ENCODE results near the gene RBPMS2. TPM values are rescaled to one million over a fixed set of nuclear protein-coding genes. Genes with fewer than 3 reads are reported as not detected.
"Not testable (repeated sequence)": the region's sequence is repeated elsewhere in the genome, so short reads cannot be mapped to it uniquely, and the experiment has no call there.

RBPMS2 gene
- total and polyA plus RNA-seq, 5 donors = 380 to 503 (median 390) TPM

DNA sequence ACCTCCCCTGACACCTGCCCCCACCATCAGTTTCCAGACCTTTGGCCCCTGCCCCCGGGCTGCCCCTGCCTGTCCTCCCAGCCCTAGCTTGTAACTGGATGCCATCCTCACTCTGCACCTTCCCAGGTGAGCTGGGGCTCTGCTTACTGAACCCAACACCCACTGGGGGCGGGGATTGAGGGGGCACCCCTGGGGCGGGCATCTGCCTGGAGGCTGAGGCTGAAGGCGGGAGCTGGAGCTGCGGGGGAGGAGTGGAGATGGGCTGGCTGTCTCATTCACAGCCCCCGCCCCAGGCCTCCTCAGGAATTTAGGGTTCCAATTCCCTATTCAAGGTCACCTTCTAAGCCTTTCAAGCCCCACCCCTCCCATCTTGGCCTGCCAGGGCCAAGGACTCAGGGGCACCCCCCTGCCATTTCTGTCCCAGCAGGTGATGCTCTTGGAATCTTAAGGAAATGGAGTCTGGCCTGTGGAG is 32.4 kb upstream of the RBPMS2 start:
- Histone ChIP-seq H3K4me3 (ENCODE audit: low read length) (no peak overlapping the region), H3K27me3 (ENCODE audit: control insufficient read depth, insufficient read depth) (no peaks in the 10 kb centered on the region), H3K9me3 (ENCODE audit: control insufficient read depth, low read length) (no peaks in the 10 kb centered on the region), H3K4me1 (ENCODE audit: control insufficient read depth, insufficient read depth, low read length) (no peaks in the 10 kb centered on the region), H3K27ac (ENCODE audit: low read length) (no peak overlapping the region)
- ATAC-seq = peak in 1 of 2 donors; percentile 4
- peak in 1 of 3 donors; percentile 59 for DNase-seq
- intact Hi-C loops (cut with DNase I) = loop anchor here in 1 of 4 donors (5.0 kb wide), 1 partner anchor 75 kb away; no protein-coding TSS in a partner anchor
- WGBS = 72% methylated on average over 6 of the region's 6 CpGs

- H3K4me1 ChIP-seq (ENCODE audit: control insufficient read depth, insufficient read depth, low read length) = no peaks in the 10 kb centered on the region
- no peak overlapping the region for H3K27ac ChIP-seq (ENCODE audit: low read length)
- no peaks in the 10 kb centered on the region for H3K9me3 ChIP-seq (ENCODE audit: control insufficient read depth, low read length)
- ATAC-seq = peak in 1 of 2 donors; percentile 6
- no peaks in the 10 kb centered on the region for H3K27me3 ChIP-seq (ENCODE audit: control insufficient read depth, insufficient read depth)
- intact Hi-C loops (cut with DNase I) = loop anchor here in 1 of 4 donors (5.0 kb wide), 1 partner anchor 75 kb away; no protein-coding TSS in a partner anchor
- 55% methylated on average over 13 of the region's 13 CpGs for WGBS
- no peak overlapping the region for H3K4me3 ChIP-seq (ENCODE audit: low read length)
- DNase-seq = peak in 1 of 3 donors; percentile 54
These were observed 31.8 kb upstream of the RBPMS2 start for GRCh38 chr15:64807051-64807749.

GRCh38 chr15:64806509-64806908 is 31.1 kb upstream of the RBPMS2 start:
- intact Hi-C loops (cut with DNase I) = loop anchor here in 1 of 4 donors (5.0 kb wide), 1 partner anchor 74 kb away; no protein-coding TSS in a partner anchor
- 71% methylated on average over 6 of the region's 6 CpGs for WGBS
- Histone ChIP-seq H3K27me3 (ENCODE audit: control insufficient read depth, insufficient read depth) (no peaks in the 10 kb centered on the region), H3K27ac (ENCODE audit: low read length) (peak overlapping the region; percentile 44), H3K4me1 (ENCODE audit: control insufficient read depth, insufficient read depth, low read length) (no peaks in the 10 kb centered on the region), H3K4me3 (ENCODE audit: low read length) (no peak overlapping the region), H3K9me3 (ENCODE audit: control insufficient read depth, low read length) (no peaks in the 10 kb centered on the region)
- DNase-seq (peak in 1 of 3 donors; percentile 27), ATAC-seq (no peak)

DNA sequence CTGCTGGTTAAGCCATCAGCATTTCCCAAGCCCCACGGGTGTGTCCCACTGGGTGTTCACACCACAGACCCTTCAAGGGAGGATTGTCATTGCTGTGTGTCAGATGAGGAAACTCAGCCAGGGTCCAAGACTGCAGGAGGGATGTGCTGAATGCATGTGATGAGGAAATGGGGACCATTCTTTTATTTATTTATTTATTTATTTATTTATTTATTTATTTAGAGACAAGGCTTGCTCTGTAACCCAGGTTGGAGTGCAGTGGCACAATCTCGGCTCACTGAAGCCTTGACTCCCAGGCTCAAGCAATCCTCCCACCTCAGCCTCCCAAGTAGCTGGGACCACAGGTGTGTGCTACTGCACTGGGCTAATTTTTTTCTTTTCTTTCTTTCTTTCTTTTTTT is 29.2 kb upstream of the RBPMS2 start:
- H3K27ac ChIP-seq (ENCODE audit: low read length) = peak overlapping the region; percentile 87
- ATAC-seq (no peak), DNase-seq (peak in 1 of 3 donors; percentile 12)
- no peaks in the 10 kb centered on the region for H3K27me3 ChIP-seq (ENCODE audit: control insufficient read depth, insufficient read depth)
- H3K4me1 ChIP-seq (ENCODE audit: control insufficient read depth, insufficient read depth, low read length) = no peaks in the 10 kb centered on the region
- no peak overlapping the region for H3K4me3 ChIP-seq (ENCODE audit: low read length)
- H3K9me3 ChIP-seq (ENCODE audit: control insufficient read depth, low read length) = no peaks in the 10 kb centered on the region
- 64% methylated on average over 2 of the region's 2 CpGs for WGBS
- intact Hi-C loops (cut with DNase I) = loop anchor here in 1 of 4 donors (5.0 kb wide), 1 partner anchor 72 kb away; no protein-coding TSS in a partner anchor

GRCh38 chr15:64803526-64803925 is 28.1 kb upstream of the RBPMS2 start:
- 96% methylated on average over 1 of the region's 1 CpG for WGBS
- DNase-seq (no peak), ATAC-seq (no peak)
- intact Hi-C loops (cut with DNase I) = no loop called here
- H3K27me3 ChIP-seq (ENCODE audit: control insufficient read depth, insufficient read depth) = no peaks in the 10 kb centered on the region
- no peak overlapping the region for H3K27ac ChIP-seq (ENCODE audit: low read length)
- no peaks in the 10 kb centered on the region for H3K4me1 ChIP-seq (ENCODE audit: control insufficient read depth, insufficient read depth, low read length)
- H3K4me3 ChIP-seq (ENCODE audit: low read length) = no peak overlapping the region
- no peaks in the 10 kb centered on the region for H3K9me3 ChIP-seq (ENCODE audit: control insufficient read depth, low read length)

GRCh38 chr15:64800476-64800875 is 25.1 kb upstream of the RBPMS2 start:
- no peaks in the 10 kb centered on the region for H3K27me3 ChIP-seq (ENCODE audit: control insufficient read depth, insufficient read depth)
- DNase-seq (no peak), ATAC-seq (no peak)
- no peaks in the 10 kb centered on the region for H3K9me3 ChIP-seq (ENCODE audit: control insufficient read depth, low read length)
- no peak overlapping the region for H3K27ac ChIP-seq (ENCODE audit: low read length)
- intact Hi-C loops (cut with DNase I) = no loop called here
- 94% methylated on average over 2 of the region's 2 CpGs for WGBS
- H3K4me1 ChIP-seq (ENCODE audit: control insufficient read depth, insufficient read depth, low read length) = no peaks in the 10 kb centered on the region
- no peak overlapping the region for H3K4me3 ChIP-seq (ENCODE audit: low read length)

GRCh38 chr15:64798905-64799304 is 23.5 kb upstream of the RBPMS2 start:
- WGBS = 91% methylated on average over 28 of the region's 29 CpGs
- H3K4me1 ChIP-seq (ENCODE audit: control insufficient read depth, insufficient read depth, low read length); intact Hi-C loops (cut with DNase I); H3K27ac ChIP-seq (ENCODE audit: low read length); ATAC-seq; H3K9me3 ChIP-seq (ENCODE audit: control insufficient read depth, low read length); H3K4me3 ChIP-seq (ENCODE audit: low read length); H3K27me3 ChIP-seq (ENCODE audit: control insufficient read depth, insufficient read depth): not testable (repeated sequence)
- DNase-seq = peak in 1 of 3 donors; percentile 54

DNA sequence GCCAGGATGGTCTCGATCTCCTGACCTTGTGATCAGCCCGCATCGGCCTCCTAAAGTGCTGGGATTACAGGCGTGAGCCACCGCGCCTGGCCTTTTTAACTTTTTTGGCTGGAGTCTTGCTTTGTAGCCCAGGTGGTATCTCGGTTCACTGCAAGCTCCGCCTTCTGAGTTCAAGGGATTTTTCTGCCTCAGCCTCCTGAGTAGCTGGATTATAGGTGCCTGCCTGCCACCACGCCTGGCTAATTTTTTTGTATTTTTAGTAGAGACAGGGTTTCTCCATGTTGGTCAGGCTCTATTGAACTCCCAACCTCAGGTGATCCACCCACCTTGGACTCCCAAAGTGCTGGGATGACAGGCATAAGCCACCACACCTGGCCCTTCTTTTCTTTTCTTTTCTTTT is 20.5 kb upstream of the RBPMS2 start:
- intact Hi-C loops (cut with DNase I); H3K9me3 ChIP-seq (ENCODE audit: control insufficient read depth, low read length); H3K4me3 ChIP-seq (ENCODE audit: low read length); H3K4me1 ChIP-seq (ENCODE audit: control insufficient read depth, insufficient read depth, low read length); H3K27ac ChIP-seq (ENCODE audit: low read length); H3K27me3 ChIP-seq (ENCODE audit: control insufficient read depth, insufficient read depth); ATAC-seq: not testable (repeated sequence)
- DNase-seq = peak in 1 of 3 donors; percentile 3
- WGBS = 93% methylated on average over 9 of the region's 9 CpGs

DNA sequence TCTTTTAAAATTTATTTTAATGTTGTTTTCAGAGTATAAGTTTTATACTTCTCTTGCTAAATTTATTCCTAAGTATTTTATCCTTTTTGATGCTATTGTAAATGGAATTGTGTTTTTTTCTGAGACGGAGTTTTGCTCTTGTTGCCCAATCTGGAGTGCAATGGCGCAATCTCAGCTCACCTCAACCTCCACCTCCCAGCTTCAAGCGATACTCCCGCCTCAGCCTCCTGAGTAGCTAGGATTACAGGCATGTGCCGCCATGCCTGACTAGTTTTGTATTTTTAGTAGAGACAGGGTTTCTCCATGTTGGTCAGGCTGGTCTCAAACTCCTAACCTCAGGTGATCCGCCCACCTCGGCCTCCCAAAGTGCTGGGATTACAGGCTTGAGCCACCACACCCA is 19.9 kb upstream of the RBPMS2 start:
- H3K4me1 ChIP-seq (ENCODE audit: control insufficient read depth, insufficient read depth, low read length); ATAC-seq; H3K27ac ChIP-seq (ENCODE audit: low read length); H3K9me3 ChIP-seq (ENCODE audit: control insufficient read depth, low read length); H3K27me3 ChIP-seq (ENCODE audit: control insufficient read depth, insufficient read depth); DNase-seq; H3K4me3 ChIP-seq (ENCODE audit: low read length); intact Hi-C loops (cut with DNase I): not testable (repeated sequence)
- WGBS = 95% methylated on average over 7 of the region's 7 CpGs

- no peak overlapping the region for H3K4me3 ChIP-seq (ENCODE audit: low read length)
- ATAC-seq (peak in 1 of 2 donors; percentile 17), DNase-seq (no peak)
- no peak overlapping the region for H3K27ac ChIP-seq (ENCODE audit: low read length)
- intact Hi-C loops (cut with DNase I) = no loop called here
- WGBS = 92% methylated on average over 3 of the region's 3 CpGs
- H3K27me3 ChIP-seq (ENCODE audit: control insufficient read depth, insufficient read depth) = no peaks in the 10 kb centered on the region
- no peaks in the 10 kb centered on the region for H3K4me1 ChIP-seq (ENCODE audit: control insufficient read depth, insufficient read depth, low read length)
- H3K9me3 ChIP-seq (ENCODE audit: control insufficient read depth, low read length) = no peaks in the 10 kb centered on the region
These were observed 16.9 kb upstream of the RBPMS2 start for GRCh38 chr15:64792282-64792681.

DNA sequence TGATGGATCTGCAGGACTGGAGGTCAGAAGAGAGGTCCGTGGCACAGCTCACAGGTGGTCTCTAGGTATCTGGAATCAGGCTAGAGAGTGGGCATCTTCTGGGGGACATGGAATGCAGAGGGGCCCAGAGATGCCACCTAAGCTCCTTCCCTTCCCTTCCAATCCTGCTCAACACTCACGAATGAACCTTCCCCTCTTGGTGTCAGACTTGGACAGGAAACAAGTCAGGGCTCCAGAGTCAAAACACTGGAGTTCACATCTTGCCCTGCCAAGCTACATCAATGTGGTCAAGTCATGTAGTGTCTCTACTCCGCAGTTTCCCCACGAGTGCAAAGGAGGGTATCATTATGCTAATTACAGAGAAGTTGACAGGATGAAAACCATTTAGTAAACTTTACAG is 16.0 kb upstream of the RBPMS2 start:
- H3K4me3 ChIP-seq (ENCODE audit: low read length) = no peak overlapping the region
- no peaks in the 10 kb centered on the region for H3K9me3 ChIP-seq (ENCODE audit: control insufficient read depth, low read length)
- intact Hi-C loops (cut with DNase I) = no loop called here
- WGBS = 26% methylated on average over 4 of the region's 4 CpGs
- ATAC-seq (peak; percentile 31 to 62), DNase-seq (no peak)
- H3K27ac ChIP-seq (ENCODE audit: low read length) = no peak overlapping the region
- no peaks in the 10 kb centered on the region for H3K27me3 ChIP-seq (ENCODE audit: control insufficient read depth, insufficient read depth)
- H3K4me1 ChIP-seq (ENCODE audit: control insufficient read depth, insufficient read depth, low read length) = peaks cover 2% of the 10 kb centered on the region

All from right cardiac atrium (tissue), 5 donors.